ENCODE measurements around the gene MAP3K5. TPM values are rescaled to one million over a fixed set of nuclear protein-coding genes. Genes with fewer than 3 reads are reported as not detected.

Gene MAP3K5
- total RNA-seq, 1 donor from 2014 or later, result 0.09 TPM

DNA sequence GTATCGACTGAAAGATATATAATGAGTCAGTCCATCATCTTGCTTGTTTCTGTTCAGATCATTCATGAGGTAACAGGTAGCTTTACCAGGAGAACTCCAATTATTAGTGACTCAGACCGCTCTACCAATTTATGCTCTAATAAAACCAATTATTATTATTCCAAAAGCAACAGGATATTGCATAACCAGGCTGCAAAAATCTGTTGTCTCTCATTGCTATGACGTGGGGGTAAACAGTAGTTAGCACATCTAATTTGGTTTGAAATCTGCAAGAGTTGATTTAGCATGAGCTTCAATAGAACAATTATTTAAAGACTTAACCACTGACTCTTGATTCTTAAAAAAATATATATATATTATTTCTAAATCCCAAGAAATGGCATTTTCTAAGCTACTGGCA lies 151.1 kb downstream of the MAP3K5 start:
- DNase-seq (ENCODE audit: low read depth, low spot score), result no peak
- Mint-ChIP-seq H3K4me3 (no peak overlapping the region), H3K9me3 (no peaks in the 10 kb centered on the region), H3K27ac (ENCODE audit: unreplicated experiment) (no peak overlapping the region), H3K27me3 (ENCODE audit: low read depth) (peaks cover 2% of the 10 kb centered on the region), H3K36me3 (ENCODE audit: low read depth) (no peaks in the 10 kb centered on the region), H3K4me1 (no peaks in the 10 kb centered on the region)
- TF ChIP-seq, protein P1, sequence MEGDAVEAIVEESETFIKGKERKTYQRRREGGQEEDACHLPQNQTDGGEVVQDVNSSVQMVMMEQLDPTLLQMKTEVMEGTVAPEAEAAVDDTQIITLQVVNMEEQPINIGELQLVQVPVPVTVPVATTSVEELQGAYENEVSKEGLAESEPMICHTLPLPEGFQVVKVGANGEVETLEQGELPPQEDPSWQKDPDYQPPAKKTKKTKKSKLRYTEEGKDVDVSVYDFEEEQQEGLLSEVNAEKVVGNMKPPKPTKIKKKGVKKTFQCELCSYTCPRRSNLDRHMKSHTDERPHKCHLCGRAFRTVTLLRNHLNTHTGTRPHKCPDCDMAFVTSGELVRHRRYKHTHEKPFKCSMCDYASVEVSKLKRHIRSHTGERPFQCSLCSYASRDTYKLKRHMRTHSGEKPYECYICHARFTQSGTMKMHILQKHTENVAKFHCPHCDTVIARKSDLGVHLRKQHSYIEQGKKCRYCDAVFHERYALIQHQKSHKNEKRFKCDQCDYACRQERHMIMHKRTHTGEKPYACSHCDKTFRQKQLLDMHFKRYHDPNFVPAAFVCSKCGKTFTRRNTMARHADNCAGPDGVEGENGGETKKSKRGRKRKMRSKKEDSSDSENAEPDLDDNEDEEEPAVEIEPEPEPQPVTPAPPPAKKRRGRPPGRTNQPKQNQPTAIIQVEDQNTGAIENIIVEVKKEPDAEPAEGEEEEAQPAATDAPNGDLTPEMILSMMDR (conservative IDR thresholded peaks at IDR 0.05), result no peak

DNA sequence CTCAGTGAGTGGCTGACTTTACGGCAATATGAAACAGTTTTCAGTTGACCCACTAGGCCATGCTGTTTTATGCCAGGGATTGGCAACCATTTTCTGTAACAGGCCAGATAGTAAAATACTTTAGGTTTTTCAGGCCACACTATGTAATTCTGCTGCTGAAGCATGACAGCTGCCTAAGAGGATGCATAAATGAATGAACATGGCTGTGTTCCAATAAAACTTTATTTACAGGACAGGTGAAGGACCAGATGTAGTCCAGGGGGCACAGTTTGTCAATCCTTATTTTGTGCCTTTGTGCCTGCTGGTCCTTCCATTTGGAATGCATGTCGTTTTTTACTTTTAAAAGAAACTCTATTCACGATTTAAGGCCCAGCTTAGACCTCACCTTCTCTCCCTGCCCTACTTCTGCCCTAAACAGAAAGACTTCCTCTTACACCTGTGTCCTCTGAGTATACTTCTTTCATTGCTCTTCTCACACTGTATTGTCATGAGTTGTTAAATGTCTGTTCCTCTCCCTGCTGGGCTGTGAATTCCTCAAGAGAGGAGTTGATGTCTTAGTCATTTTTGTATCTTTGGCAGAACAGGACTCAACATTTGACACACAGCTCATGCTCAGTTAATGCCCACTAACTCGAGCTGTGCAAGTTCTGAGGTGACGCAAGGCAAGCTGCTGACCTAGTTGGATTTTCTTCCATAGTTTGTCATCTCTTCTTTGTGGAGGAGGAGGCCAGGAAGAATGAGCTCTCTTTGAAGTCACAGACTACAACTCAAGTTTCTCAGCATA lies 152.0 kb downstream of the MAP3K5 start:
- Mint-ChIP-seq H3K27ac (ENCODE audit: unreplicated experiment) (no peak overlapping the region), H3K4me1 (no peaks in the 10 kb centered on the region)

DNA sequence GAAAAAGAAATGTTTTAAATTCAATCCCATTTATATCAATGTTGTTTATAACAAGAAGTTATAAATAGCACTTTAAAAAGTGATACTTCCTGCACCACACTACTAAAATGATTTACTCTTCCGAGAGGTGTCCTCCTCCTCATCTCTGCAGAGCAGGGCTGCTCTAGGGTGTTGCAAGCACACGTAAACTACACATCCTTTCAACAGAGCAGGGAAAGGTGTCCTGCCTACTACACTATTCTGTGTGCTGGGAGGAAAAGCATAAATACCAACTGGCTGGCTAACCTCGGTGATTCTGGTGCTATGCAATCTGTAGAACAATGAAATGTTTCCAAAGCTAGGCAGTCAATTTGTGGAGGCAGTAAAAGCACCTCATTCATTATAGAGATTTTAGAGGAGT lies 152.6 kb downstream of the MAP3K5 start:
- TF ChIP-seq, protein P1 (conservative IDR thresholded peaks at IDR 0.05), result no peak
- Mint-ChIP-seq H3K36me3 (ENCODE audit: low read depth) (no peaks in the 10 kb centered on the region), H3K4me1 (no peaks in the 10 kb centered on the region), H3K9me3 (no peaks in the 10 kb centered on the region), H3K27me3 (ENCODE audit: low read depth) (no peaks in the 10 kb centered on the region), H3K27ac (ENCODE audit: unreplicated experiment) (no peak overlapping the region), H3K4me3 (no peak overlapping the region)
- DNase-seq (ENCODE audit: low read depth, low spot score), result no peak

More for the DNA sequence above, 152.0 kb downstream of the MAP3K5 start:
- H3K27me3 Mint-ChIP-seq (ENCODE audit: low read depth), result peaks cover under 1% of the 10 kb centered on the region
- no peak overlapping the region for H3K4me3 Mint-ChIP-seq
- no peak for DNase-seq (ENCODE audit: low read depth, low spot score)
- no peaks in the 10 kb centered on the region for H3K9me3 Mint-ChIP-seq
- TF ChIP-seq, protein P1 (conservative IDR thresholded peaks at IDR 0.05), result no peak
- no peaks in the 10 kb centered on the region for H3K36me3 Mint-ChIP-seq (ENCODE audit: low read depth)

DNA sequence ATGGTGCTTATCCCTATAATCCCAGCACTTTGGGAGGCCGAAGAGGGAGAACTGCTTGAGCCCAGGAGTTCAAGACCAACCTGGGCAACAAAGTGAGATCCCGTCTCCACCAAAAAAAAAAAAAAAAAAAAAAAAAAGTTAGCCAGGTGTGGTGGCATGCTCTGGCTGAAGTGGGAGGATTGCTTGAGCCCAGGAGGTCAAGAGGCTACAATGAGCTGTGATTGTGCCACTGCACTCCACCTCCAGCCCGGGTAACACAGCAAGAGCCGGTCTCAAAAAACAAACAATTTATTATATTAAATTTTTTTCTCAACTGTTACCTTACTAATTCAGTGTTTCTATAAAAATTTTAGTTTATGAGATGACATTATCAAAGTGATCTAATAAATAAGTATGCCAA lies 156.7 kb downstream of the MAP3K5 start:
- no peaks in the 10 kb centered on the region for H3K27me3 Mint-ChIP-seq (ENCODE audit: low read depth)
- no peaks in the 10 kb centered on the region for H3K36me3 Mint-ChIP-seq (ENCODE audit: low read depth)
- H3K27ac Mint-ChIP-seq (ENCODE audit: unreplicated experiment), result no peak overlapping the region
- no peak overlapping the region for H3K4me3 Mint-ChIP-seq
- TF ChIP-seq, protein P1 (conservative IDR thresholded peaks at IDR 0.05), result no peak
- no peaks in the 10 kb centered on the region for H3K9me3 Mint-ChIP-seq
- no peaks in the 10 kb centered on the region for H3K4me1 Mint-ChIP-seq
- no peak for DNase-seq (ENCODE audit: low read depth, low spot score)

DNA sequence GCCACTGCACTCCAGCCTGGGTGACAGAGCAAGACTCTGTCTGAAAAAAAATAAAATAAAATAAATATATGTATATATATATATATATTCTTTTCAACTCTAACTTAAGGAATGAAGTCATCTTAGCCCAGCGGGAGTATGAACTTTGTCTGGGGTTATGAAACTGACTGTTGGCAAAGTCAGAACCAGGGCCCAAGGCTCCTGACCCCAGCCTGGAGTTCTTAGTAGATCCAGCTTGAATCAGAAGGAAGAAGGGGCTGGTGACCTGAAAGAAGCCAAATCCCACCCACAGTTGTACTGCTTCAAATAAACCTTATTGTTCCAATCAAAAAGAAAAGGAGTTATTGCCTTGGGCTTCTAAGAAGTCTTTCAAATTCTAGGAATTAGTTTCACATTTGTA lies 158.9 kb downstream of the MAP3K5 start:
- Mint-ChIP-seq H3K27ac (ENCODE audit: unreplicated experiment) (no peak overlapping the region), H3K27me3 (ENCODE audit: low read depth) (no peaks in the 10 kb centered on the region), H3K4me1 (no peaks in the 10 kb centered on the region), H3K4me3 (no peak overlapping the region), H3K36me3 (ENCODE audit: low read depth) (no peaks in the 10 kb centered on the region), H3K9me3 (peaks cover 4% of the 10 kb centered on the region)
- no peak for DNase-seq (ENCODE audit: low read depth, low spot score)
- TF ChIP-seq, protein P1 (conservative IDR thresholded peaks at IDR 0.05), result no peak
